GM19452 (cell line): ENCODE data around the gene SH2D7.

Experiments
- ATAC-seq: cut with Tn5 transposase; IDR thresholded peaks from one replicate; pipeline ENCODE4 v1.9.1; 2021; ENCODE audit not compliant: unreplicated experiment

SH2D7 gene

GRCh38 chr15:78092261-78093041, at the start of gene SH2D7:
Gene SH2D7, plus strand, starts transcription at chr15:78092561. Its CDS starts 24 bp downstream, at chr15:78092585.
- ATAC-seq = no peak

- no peak for ATAC-seq
Measured at GRCh38 chr15:78044407-78045155, 47.8 kb upstream of the SH2D7 start.

- no peak for ATAC-seq
Measured at GRCh38 chr15:78045189-78045588, 47.2 kb upstream of the SH2D7 start.

- no peak for ATAC-seq
Measured at GRCh38 chr15:78046796-78047341, 45.5 kb upstream of the SH2D7 start.

- ATAC-seq = no peak
Measured at GRCh38 chr15:78047761-78048627, 44.4 kb upstream of the SH2D7 start.

GRCh38 chr15:78048628-78048920, 43.8 kb upstream of the SH2D7 start:
- no peak for ATAC-seq

- ATAC-seq = peak; percentile 69
Measured at GRCh38 chr15:78049691-78050440, 42.5 kb upstream of the SH2D7 start.

- peak; percentile 21 for ATAC-seq
Measured at GRCh38 chr15:78050441-78050809, 41.9 kb upstream of the SH2D7 start.

- ATAC-seq = no peak
Measured at GRCh38 chr15:78050826-78051225, 41.5 kb upstream of the SH2D7 start.

- ATAC-seq = no peak
Measured at GRCh38 chr15:78051596-78051995, 40.8 kb upstream of the SH2D7 start.

- ATAC-seq = no peak
Measured at GRCh38 chr15:78052001-78052401, 40.4 kb upstream of the SH2D7 start.

GRCh38 chr15:78052545-78052944, 39.8 kb upstream of the SH2D7 start:
- no peak for ATAC-seq

GRCh38 chr15:78054518-78054917, 37.8 kb upstream of the SH2D7 start:
- ATAC-seq = no peak

GRCh38 chr15:78054966-78055365, 37.4 kb upstream of the SH2D7 start:
- ATAC-seq = no peak

- no peak for ATAC-seq
Measured at GRCh38 chr15:78055919-78056713, 36.2 kb upstream of the SH2D7 start.

GRCh38 chr15:78056714-78057269, 35.6 kb upstream of the SH2D7 start:
- ATAC-seq = no peak

GRCh38 chr15:78057803-78058202, 34.6 kb upstream of the SH2D7 start:
- no peak for ATAC-seq

- no peak for ATAC-seq
Measured at GRCh38 chr15:78058401-78058935, 33.9 kb upstream of the SH2D7 start.

GRCh38 chr15:78059110-78059839, 33.1 kb upstream of the SH2D7 start:
- no peak for ATAC-seq
